ENCODE data around the gene ANTXR1. TPM values are rescaled to one million over a fixed set of nuclear protein-coding genes. Genes with fewer than 3 reads are reported as not detected.

ANTXR1 gene
- total RNA-seq, 1 donor from 2014 or later = 35.5 TPM

GRCh38 chr2:69204654-69205053 lies 191.7 kb downstream of the ANTXR1 start:
- Histone ChIP-seq H3K27me3 (ENCODE audit: control insufficient read depth, insufficient read depth, low read length) (no peaks in the 10 kb centered on the region), H3K4me3 (ENCODE audit: low read depth, low read length) (no peak overlapping the region), H3K36me3 (ENCODE audit: control insufficient read depth, insufficient read depth, low read length) (no peaks in the 10 kb centered on the region)
- TF ChIP-seq, protein P1, sequence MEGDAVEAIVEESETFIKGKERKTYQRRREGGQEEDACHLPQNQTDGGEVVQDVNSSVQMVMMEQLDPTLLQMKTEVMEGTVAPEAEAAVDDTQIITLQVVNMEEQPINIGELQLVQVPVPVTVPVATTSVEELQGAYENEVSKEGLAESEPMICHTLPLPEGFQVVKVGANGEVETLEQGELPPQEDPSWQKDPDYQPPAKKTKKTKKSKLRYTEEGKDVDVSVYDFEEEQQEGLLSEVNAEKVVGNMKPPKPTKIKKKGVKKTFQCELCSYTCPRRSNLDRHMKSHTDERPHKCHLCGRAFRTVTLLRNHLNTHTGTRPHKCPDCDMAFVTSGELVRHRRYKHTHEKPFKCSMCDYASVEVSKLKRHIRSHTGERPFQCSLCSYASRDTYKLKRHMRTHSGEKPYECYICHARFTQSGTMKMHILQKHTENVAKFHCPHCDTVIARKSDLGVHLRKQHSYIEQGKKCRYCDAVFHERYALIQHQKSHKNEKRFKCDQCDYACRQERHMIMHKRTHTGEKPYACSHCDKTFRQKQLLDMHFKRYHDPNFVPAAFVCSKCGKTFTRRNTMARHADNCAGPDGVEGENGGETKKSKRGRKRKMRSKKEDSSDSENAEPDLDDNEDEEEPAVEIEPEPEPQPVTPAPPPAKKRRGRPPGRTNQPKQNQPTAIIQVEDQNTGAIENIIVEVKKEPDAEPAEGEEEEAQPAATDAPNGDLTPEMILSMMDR (IDR thresholded peaks at IDR 0.05; ENCODE audit: insufficient read depth, low read length, poor library complexity, severe bottlenecking) = no peak
- no peak for DNase-seq (ENCODE audit: low read depth)

DNA sequence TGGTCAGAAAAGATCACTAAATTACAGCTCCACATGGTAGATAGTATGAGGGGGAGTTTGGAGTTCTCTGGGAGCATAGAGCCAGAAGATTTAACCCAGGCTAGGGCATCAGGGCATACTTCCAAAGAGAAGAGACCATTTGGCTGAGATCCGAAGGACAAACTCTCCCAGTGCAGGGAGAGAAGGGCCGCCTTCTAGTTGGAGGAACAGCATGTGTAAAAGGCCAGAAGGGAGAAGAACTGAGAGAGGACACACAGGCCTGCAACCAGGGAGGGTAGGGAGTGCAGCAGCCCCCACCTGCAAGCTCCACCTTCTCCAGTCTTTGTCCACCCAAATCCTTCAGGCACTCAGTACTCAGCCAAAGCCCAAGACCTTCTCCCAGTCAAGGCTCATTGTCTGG lies 192.1 kb downstream of the ANTXR1 start:
- no peaks in the 10 kb centered on the region for H3K27me3 ChIP-seq (ENCODE audit: control insufficient read depth, insufficient read depth, low read length)
- TF ChIP-seq, protein P1 (IDR thresholded peaks at IDR 0.05; ENCODE audit: insufficient read depth, low read length, poor library complexity, severe bottlenecking) = no peak
- no peak overlapping the region for H3K4me3 ChIP-seq (ENCODE audit: low read depth, low read length)
- no peak for DNase-seq (ENCODE audit: low read depth)
- H3K36me3 ChIP-seq (ENCODE audit: control insufficient read depth, insufficient read depth, low read length) = no peaks in the 10 kb centered on the region

DNA sequence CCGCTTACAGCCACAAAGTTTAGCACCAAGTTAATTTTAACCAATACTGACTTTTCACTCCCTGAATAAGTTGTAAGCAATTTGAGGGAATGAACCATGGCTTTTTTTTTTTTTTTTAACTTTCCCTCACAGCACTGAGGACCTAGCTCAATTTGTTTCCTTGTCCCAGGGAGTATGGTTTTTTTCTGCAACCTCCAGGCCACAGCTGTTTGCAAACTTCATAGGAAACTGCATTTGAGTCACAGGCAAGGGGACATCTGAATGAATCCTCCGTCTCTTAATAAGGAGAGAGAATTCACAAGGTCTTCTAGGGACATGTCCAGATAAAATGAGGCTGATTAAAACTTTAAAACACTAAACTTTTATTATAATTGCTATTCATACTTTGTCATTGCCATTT lies 192.5 kb downstream of the ANTXR1 start:
- no peak for DNase-seq (ENCODE audit: low read depth)
- H3K27me3 ChIP-seq (ENCODE audit: control insufficient read depth, insufficient read depth, low read length) = no peaks in the 10 kb centered on the region
- TF ChIP-seq, protein P1 (IDR thresholded peaks at IDR 0.05; ENCODE audit: insufficient read depth, low read length, poor library complexity, severe bottlenecking) = no peak
- H3K36me3 ChIP-seq (ENCODE audit: control insufficient read depth, insufficient read depth, low read length) = no peaks in the 10 kb centered on the region
- H3K4me3 ChIP-seq (ENCODE audit: low read depth, low read length) = no peak overlapping the region

DNA sequence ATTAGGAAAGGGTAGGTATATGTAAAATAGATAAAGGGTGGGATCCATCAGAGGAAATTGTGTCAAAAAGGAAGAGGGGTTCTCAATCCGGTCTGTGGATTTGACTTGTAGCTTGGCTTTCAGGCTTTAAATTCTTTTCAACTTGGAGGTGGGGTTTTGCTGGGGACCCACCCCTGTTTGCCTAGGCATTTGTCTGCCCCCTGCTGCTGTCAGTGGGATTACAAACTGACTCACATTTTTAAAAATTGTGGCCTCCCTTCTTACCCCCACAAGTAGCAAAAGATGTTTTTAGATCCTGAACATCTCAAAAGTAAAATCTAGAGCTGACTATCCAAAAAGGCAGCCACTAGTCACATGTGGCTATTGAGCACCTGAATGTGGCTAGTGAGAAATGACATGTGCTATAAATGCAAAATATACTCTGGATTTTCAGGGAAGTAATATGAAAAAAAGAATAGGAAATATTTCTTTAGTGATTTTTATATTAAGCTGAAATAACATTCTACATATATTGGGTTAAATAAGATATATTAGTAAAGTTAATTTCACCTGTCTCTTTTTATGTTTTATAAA lies 195.1 kb downstream of the ANTXR1 start:
- TF ChIP-seq, protein P1 (IDR thresholded peaks at IDR 0.05; ENCODE audit: insufficient read depth, low read length, poor library complexity, severe bottlenecking) = no peak
- no peak overlapping the region for H3K4me3 ChIP-seq (ENCODE audit: low read depth, low read length)
- no peaks in the 10 kb centered on the region for H3K36me3 ChIP-seq (ENCODE audit: control insufficient read depth, insufficient read depth, low read length)
- no peaks in the 10 kb centered on the region for H3K27me3 ChIP-seq (ENCODE audit: control insufficient read depth, insufficient read depth, low read length)
- DNase-seq (ENCODE audit: low read depth) = no peak

- Histone ChIP-seq H3K27me3 (ENCODE audit: control insufficient read depth, insufficient read depth, low read length) (no peaks in the 10 kb centered on the region), H3K36me3 (ENCODE audit: control insufficient read depth, insufficient read depth, low read length) (no peaks in the 10 kb centered on the region), H3K4me3 (ENCODE audit: low read depth, low read length) (no peak overlapping the region)
- TF ChIP-seq, protein P1 (IDR thresholded peaks at IDR 0.05; ENCODE audit: insufficient read depth, low read length, poor library complexity, severe bottlenecking) = no peak
- no peak for DNase-seq (ENCODE audit: low read depth)
Measured at GRCh38 chr2:69209482-69209881, 196.5 kb downstream of the ANTXR1 start.

- no peak for DNase-seq (ENCODE audit: low read depth)
- Histone ChIP-seq H3K4me3 (ENCODE audit: low read depth, low read length) (no peak overlapping the region), H3K27me3 (ENCODE audit: control insufficient read depth, insufficient read depth, low read length) (no peaks in the 10 kb centered on the region), H3K36me3 (ENCODE audit: control insufficient read depth, insufficient read depth, low read length) (no peaks in the 10 kb centered on the region)
- TF ChIP-seq, protein P1 (IDR thresholded peaks at IDR 0.05; ENCODE audit: insufficient read depth, low read length, poor library complexity, severe bottlenecking) = no peak
Measured at GRCh38 chr2:69210385-69210784, 197.4 kb downstream of the ANTXR1 start.

Measured in kidney epithelial cell (primary cell).